Ascending aorta (tissue), 2 donors: ENCODE results near the gene TLCD1. TPM values are rescaled to one million over a fixed set of nuclear protein-coding genes. Genes with fewer than 3 reads are reported as not detected.

Experiments
- DNase-seq, 2 donors: peaks; one replicate each; pipeline ENCODE4 v3.0.0-alpha.2; 2019; ENCODE audit warnings: low spot score in 2 of 2
- H3K27ac ChIP-seq, 2 donors: fragments of 200-600 bp; sonication (generic); one replicate each; pipeline ENCODE4 v1.5.1; 2016 to 2017; ENCODE audit warnings: mild to moderate bottlenecking in 1 of 2
- H3K27me3 ChIP-seq: fragments of 200-600 bp; sonication (generic); one replicate; pipeline ENCODE4 v1.5.1; 2017
- H3K36me3 ChIP-seq, 2 donors: fragments of 200-600 bp; sonication (generic); one replicate each; pipeline ENCODE4 v1.5.1; 2016
- H3K4me1 ChIP-seq, 2 donors: fragments of 200-600 bp; sonication (generic); one replicate each; pipeline ENCODE4 v1.5.1; 2016 to 2017; ENCODE audit warnings: mild to moderate bottlenecking in 1 of 2
- H3K4me3 ChIP-seq, 2 donors: fragments of 200-600 bp; sonication (generic); one replicate each; pipeline ENCODE4 v1.5.1; 2016 to 2017; ENCODE audit warnings: mild to moderate bottlenecking in 1 of 2
- H3K9me3 ChIP-seq, 2 donors: fragments of 200-600 bp; sonication (generic); one replicate each; pipeline ENCODE4 v1.5.1; 2016
- intact Hi-C: fragments of 100-400 bp; cut with DNase I; formaldehyde crosslinking; loops from one replicate; pipeline ENCODE4 v1.15.1; 2023
- total RNA-seq: library from RNA; depleted of rRNA; stranded (reverse); fragments of >200 nt; gene quantifications from one replicate; pipeline ENCODE4 v1.1.0, GENCODE V29; 2016
- TF ChIP-seq, protein P1 (sequence below), 3 experiments: fragments of 200-600 bp in 2 of 3; fragments of 450-650 bp in 1 of 3; sonication (generic) in 2 of 3; IDR thresholded peaks; one replicate each; pipeline ENCODE4 v1.5.1; 2016 to 2019; ENCODE audit warnings: antibody characterized with exemption in 3 of 3, mild to moderate bottlenecking in 1 of 3, moderate library complexity in 1 of 3

The TLCD1 gene
- total RNA-seq, 1 donor from 2014 or later = not detected

DNA sequence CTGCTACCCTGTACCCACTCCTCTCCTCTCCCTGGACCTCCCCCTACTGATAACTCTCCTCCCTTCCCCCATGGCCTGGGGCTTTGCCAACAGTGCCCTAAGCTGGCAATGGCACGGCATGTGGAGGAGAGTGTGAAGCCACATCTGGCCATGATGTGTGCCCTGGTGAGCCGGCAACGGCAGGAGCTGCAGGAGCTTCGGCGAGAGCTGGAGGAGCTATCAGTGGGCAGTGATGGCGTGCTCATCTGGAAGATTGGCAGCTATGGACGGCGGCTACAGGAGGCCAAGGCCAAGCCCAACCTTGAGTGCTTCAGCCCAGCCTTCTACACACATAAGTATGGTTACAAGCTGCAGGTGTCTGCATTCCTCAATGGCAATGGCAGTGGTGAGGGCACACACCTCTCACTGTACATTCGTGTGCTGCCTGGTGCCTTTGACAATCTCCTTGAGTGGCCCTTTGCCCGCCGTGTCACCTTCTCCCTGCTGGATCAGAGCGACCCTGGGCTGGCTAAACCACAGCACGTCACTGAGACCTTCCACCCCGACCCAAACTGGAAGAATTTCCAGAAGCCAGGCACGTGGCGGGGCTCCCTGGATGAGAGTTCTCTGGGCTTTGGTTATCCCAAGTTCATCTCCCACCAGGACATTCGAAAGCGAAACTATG, 23.0 kb upstream of the TLCD1 start:
- Histone ChIP-seq H3K9me3 (no peaks in the 10 kb centered on the region), H3K27ac (peak overlapping the region in 1 of 2 donors; percentile 10), H3K4me1 (peaks cover 15 to 25% of the 10 kb centered on the region in 2 donors), H3K36me3 (peaks cover 7 to 18% of the 10 kb centered on the region in 2 donors), H3K27me3 (no peaks in the 10 kb centered on the region), H3K4me3 (no peak overlapping the region)
- intact Hi-C loops = no loop called here
- TF ChIP-seq, protein P1, sequence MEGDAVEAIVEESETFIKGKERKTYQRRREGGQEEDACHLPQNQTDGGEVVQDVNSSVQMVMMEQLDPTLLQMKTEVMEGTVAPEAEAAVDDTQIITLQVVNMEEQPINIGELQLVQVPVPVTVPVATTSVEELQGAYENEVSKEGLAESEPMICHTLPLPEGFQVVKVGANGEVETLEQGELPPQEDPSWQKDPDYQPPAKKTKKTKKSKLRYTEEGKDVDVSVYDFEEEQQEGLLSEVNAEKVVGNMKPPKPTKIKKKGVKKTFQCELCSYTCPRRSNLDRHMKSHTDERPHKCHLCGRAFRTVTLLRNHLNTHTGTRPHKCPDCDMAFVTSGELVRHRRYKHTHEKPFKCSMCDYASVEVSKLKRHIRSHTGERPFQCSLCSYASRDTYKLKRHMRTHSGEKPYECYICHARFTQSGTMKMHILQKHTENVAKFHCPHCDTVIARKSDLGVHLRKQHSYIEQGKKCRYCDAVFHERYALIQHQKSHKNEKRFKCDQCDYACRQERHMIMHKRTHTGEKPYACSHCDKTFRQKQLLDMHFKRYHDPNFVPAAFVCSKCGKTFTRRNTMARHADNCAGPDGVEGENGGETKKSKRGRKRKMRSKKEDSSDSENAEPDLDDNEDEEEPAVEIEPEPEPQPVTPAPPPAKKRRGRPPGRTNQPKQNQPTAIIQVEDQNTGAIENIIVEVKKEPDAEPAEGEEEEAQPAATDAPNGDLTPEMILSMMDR (IDR thresholded peaks at IDR 0.05) = no peak
- no peak for DNase-seq

DNA sequence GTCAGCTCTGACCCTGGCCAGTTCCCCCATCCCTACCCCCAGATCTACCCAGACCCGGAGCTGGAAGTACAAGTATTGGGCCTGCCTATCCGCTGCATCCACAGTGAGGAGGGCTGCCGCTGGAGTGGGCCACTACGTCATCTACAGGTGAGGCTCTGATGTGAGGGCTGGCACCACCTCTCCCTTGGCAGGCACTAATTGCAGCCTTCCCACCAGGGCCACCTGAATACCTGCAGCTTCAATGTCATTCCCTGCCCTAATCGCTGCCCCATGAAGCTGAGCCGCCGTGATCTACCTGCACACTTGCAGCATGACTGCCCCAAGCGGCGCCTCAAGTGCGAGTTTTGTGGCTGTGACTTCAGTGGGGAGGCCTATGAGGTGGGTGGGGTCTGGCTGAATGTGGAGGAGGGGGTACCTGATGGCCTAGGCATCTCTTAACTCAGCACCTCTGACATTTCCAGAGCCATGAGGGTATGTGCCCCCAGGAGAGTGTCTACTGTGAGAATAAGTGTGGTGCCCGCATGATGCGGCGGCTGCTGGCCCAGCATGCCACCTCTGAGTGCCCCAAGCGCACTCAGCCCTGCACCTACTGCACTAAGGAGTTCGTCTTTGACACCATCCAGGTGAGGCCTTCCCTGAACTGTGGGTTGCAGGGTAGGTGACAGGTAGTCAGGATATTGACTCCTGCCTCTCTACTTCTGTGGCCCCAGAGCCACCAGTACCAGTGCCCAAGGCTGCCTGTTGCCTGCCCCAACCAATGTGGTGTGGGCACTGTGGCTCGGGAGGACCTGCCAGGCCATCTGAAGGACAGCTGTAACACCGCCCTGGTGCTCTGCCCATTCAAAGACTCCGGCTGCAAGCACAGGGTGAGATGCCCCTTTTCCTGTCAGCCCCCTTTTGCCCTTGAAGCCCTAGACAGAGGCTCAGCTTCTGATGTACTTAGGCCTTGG, 22.0 kb upstream of the TLCD1 start:
- no peak overlapping the region for H3K4me3 ChIP-seq
- peaks cover 15 to 29% of the 10 kb centered on the region in 2 donors for H3K4me1 ChIP-seq
- DNase-seq = no peak
- TF ChIP-seq, protein P1 (IDR thresholded peaks at IDR 0.05) = no peak
- no peaks in the 10 kb centered on the region for H3K27me3 ChIP-seq
- peaks cover 7 to 18% of the 10 kb centered on the region in 2 donors for H3K36me3 ChIP-seq
- no peaks in the 10 kb centered on the region for H3K9me3 ChIP-seq
- intact Hi-C loops = no loop called here
- H3K27ac ChIP-seq = peak overlapping the region; percentile 88 to 98

DNA sequence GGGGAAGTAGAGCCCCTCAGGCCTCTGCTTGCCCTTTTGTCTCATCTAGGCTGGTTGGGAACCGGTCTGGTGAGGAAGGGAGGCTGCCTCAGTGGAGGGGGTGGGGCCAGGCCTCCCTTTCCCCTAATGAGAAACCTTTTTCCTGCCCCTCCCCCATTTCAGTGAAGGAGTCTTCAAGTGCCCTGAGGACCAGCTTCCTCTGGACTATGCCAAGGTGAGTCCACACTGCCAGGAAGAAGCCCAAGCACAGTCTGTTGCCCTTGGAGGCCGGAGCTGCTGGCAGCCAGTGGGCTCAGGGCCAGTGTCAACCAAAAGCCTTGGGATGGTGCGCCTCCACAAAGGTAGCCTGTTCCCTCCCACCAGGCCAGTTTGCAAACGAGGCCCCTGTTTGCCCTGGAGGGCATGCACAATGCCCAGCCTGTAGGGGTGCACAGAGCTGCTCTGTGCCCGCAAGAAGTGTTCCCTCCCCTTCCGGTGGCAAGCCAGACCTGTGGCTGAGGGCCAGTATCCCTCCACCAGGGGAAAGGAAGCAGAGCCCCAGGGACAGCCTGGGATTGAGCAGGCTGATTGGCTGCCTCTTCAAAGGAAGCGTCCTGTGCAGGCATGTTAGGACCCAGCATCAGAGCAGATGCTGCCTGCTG, 21.1 kb upstream of the TLCD1 start:
- no peaks in the 10 kb centered on the region for H3K9me3 ChIP-seq
- H3K27ac ChIP-seq = peak overlapping the region; percentile 88 to 98

DNA sequence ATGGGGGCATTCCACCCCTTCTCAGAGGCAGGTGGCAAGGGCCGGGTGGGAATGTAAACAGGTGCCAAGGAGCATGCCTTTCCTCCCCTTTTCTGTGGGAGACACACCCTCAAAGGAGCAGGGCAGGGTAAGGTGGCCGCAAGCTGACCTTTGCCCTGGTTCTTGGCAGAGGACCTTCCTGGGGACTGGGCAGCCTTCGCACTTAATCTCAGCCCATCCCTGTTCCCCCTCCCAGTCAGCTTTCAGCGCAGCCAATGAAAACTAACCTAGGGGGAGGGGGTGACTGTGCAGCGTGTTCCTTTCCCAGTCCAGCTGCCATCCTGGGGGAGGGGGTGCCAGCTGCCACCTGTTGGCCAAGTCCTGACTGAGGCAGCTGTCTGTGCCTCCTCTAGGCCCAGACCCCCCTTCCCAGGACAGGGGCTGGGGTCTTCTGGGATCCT, 20.6 kb upstream of the TLCD1 start:
- intact Hi-C loops = no loop called here

More for the DNA sequence above, 21.1 kb upstream of the TLCD1 start:
- peaks cover 7 to 18% of the 10 kb centered on the region in 2 donors for H3K36me3 ChIP-seq
- no peak for DNase-seq
- H3K27me3 ChIP-seq = no peaks in the 10 kb centered on the region
- intact Hi-C loops = no loop called here
- H3K4me3 ChIP-seq = no peak overlapping the region
- TF ChIP-seq, protein P1 (IDR thresholded peaks at IDR 0.05) = no peak
- H3K4me1 ChIP-seq = peaks cover 15 to 34% of the 10 kb centered on the region in 2 donors

More for the DNA sequence above, 20.6 kb upstream of the TLCD1 start:
- DNase-seq = no peak
- H3K4me3 ChIP-seq = no peak overlapping the region
- H3K27ac ChIP-seq = peak overlapping the region; percentile 88 to 98
- peaks cover 15 to 34% of the 10 kb centered on the region in 2 donors for H3K4me1 ChIP-seq
- no peaks in the 10 kb centered on the region for H3K9me3 ChIP-seq
- TF ChIP-seq, protein P1 (IDR thresholded peaks at IDR 0.05) = no peak
- H3K36me3 ChIP-seq = peaks cover 7 to 18% of the 10 kb centered on the region in 2 donors
- H3K27me3 ChIP-seq = no peaks in the 10 kb centered on the region
